Endothelial cell of umbilical vein (primary cell): Measurements from ENCODE around the gene FEM1C. TPM values are rescaled to one million over a fixed set of nuclear protein-coding genes. Genes with fewer than 3 reads are reported as not detected.

ENCODE experiments used
- BruUV-seq: library from RNA; stranded (reverse); fragments of 400-500 nt; replicated peaks from 2 replicates; lab custom pipeline; 2021; lab: Mats Ljungman, UMichigan
- CTCF ChIA-PET: fragments of 300-600, 350-600 bp; sonication (Branson Sonifier 250); formaldehyde crosslinking; loops from one replicate; lab custom pipeline; 2021; ENCODE audit warnings: antibody characterized with exemption, inconsistent platforms; lab: Charles Lee
- POLR2A ChIA-PET: fragments of 300-600, 350-600 bp; sonication (Branson Sonifier 250); formaldehyde crosslinking; loops from one replicate; lab custom pipeline; 2021; ENCODE audit warnings: antibody characterized with exemption, inconsistent platforms; lab: Charles Lee
- DNase-seq: peaks from one replicate; pipeline ENCODE4 v3.0.0-alpha.2; 2011; ENCODE audit warnings: low read depth, low spot score
- FAIRE-seq: peaks from 2 replicates; lab custom pipeline; 2011; peaks lifted over from hg19 to GRCh38; lab: Jason Lieb, UNC
- H2AFZ ChIP-seq: 2 replicates; pipeline ENCODE4 v1.6.0; 2012; ENCODE audit warnings: low read depth, low read length, control low read depth, inconsistent platforms
- H3K27ac ChIP-seq: 2 replicates; pipeline ENCODE4 v1.5.1; 2011; ENCODE audit warnings: low read depth, mild to moderate bottlenecking, control low read depth, low read length, moderate library complexity; ENCODE audit not compliant: insufficient read depth
- H3K27me3 ChIP-seq, 2 experiments: 2 replicates each; pipeline versions ENCODE4 v1.6.0 to v1.6.1; 2011; ENCODE audit warnings: low read length in 2 of 2, mixed read lengths in 1 of 2; ENCODE audit not compliant: control insufficient read depth in 2 of 2, insufficient read depth in 2 of 2
- H3K36me3 ChIP-seq, 2 experiments: 2 replicates in 1 of 2; 3 replicates in 1 of 2; pipeline ENCODE4 v1.5.1; 2011; ENCODE audit warnings: low read length in 2 of 2, mild to moderate bottlenecking in 1 of 2, moderate library complexity in 1 of 2; ENCODE audit not compliant: control insufficient read depth in 2 of 2, insufficient read depth in 2 of 2; ENCODE audit errors: extremely low read depth in 1 of 2
- H3K4me1 ChIP-seq: 3 replicates; pipeline ENCODE4 v1.5.1; 2011; ENCODE audit warnings: mild to moderate bottlenecking, low read length; ENCODE audit not compliant: control insufficient read depth, insufficient read depth; ENCODE audit errors: extremely low read depth
- H3K4me2 ChIP-seq: 2 replicates; pipeline ENCODE4 v1.6.1; 2011; ENCODE audit warnings: low read length, control low read depth, mixed read lengths; ENCODE audit not compliant: insufficient read depth
- H3K4me3 ChIP-seq, 3 experiments: fragments of 200-600 bp in 1 of 3; sonication (generic), shearing (Covaris generic) in 1 of 3; replicated peaks in 1 of 3; 2 replicates each; pipeline ENCODE4 v1.5.1; 2011 to 2016; ENCODE audit warnings: control low read depth in 3 of 3, low read length in 3 of 3, mild to moderate bottlenecking in 2 of 3, inconsistent platforms in 1 of 3, low read depth in 1 of 3, moderate library complexity in 1 of 3; ENCODE audit not compliant: insufficient read depth in 1 of 3
- H3K79me2 ChIP-seq: 2 replicates; pipeline ENCODE4 v1.6.0; 2012; ENCODE audit warnings: low read length, inconsistent platforms; ENCODE audit not compliant: control insufficient read depth, insufficient read depth
- H3K9ac ChIP-seq: replicated peaks from 2 replicates; pipeline ENCODE3; 2011; ENCODE audit warnings: low read length, control low read depth; ENCODE audit not compliant: insufficient read depth; ENCODE audit errors: extremely low read depth
- H3K9me1 ChIP-seq: replicated peaks from 3 replicates; pipeline ENCODE4 v1.6.0; 2011; ENCODE audit warnings: mild to moderate bottlenecking, low read length; ENCODE audit not compliant: control insufficient read depth, insufficient read depth; ENCODE audit errors: extremely low read depth
- H3K9me3 ChIP-seq: replicated peaks from 2 replicates; pipeline ENCODE4 v1.5.1; 2012; ENCODE audit warnings: low read length, inconsistent platforms; ENCODE audit not compliant: control insufficient read depth, insufficient read depth
- H4K20me1 ChIP-seq: replicated peaks from 2 replicates; pipeline ENCODE3; 2011; ENCODE audit warnings: mild to moderate bottlenecking, low read length; ENCODE audit not compliant: control insufficient read depth, insufficient read depth; ENCODE audit errors: extremely low read depth
- CTCF ChIP-seq, 2 donors: IDR thresholded peaks; 1 replicate in 1 of 2; 2 replicates in 1 of 2; pipeline ENCODE4 v1.5.1; 2011; ENCODE audit warnings: low read length in 2 of 2, mild to moderate bottlenecking in 2 of 2, moderate library complexity in 2 of 2, control low read depth in 1 of 2, inconsistent platforms in 1 of 2, low read depth in 1 of 2; ENCODE audit not compliant: insufficient read depth in 1 of 2; ENCODE audit errors: extremely low read depth in 1 of 2
- FOS ChIP-seq: IDR thresholded peaks from 2 replicates; pipeline ENCODE4 v1.6.1; 2011; ENCODE audit warnings: mild to moderate bottlenecking, low read length, moderate library complexity, borderline replicate concordance; ENCODE audit not compliant: insufficient read depth
- JUN ChIP-seq: IDR thresholded peaks from 2 replicates; pipeline ENCODE4 v1.6.1; 2011; ENCODE audit warnings: borderline replicate concordance, low read depth; ENCODE audit not compliant: insufficient read length, insufficient read depth
- MAX ChIP-seq: IDR thresholded peaks from 2 replicates; pipeline ENCODE4 v1.6.1; 2011; ENCODE audit not compliant: insufficient read depth, insufficient read length
- MYC ChIP-seq: IDR thresholded peaks from one replicate; pipeline ENCODE4 v1.6.1; 2011; ENCODE audit warnings: mild to moderate bottlenecking, low read depth, low read length
- POLR2AphosphoS5 ChIP-seq: IDR thresholded peaks from 2 replicates; pipeline ENCODE4 v1.6.1; 2012; ENCODE audit warnings: low read depth, mild to moderate bottlenecking, control low read depth, low read length, moderate library complexity; ENCODE audit not compliant: insufficient read depth
- dilution Hi-C: fragments of 300-500 bp; cut with MboI; formaldehyde crosslinking; loops from one replicate; pipeline ENCODE4 v1.15.0; 2019; ENCODE audit warnings: low sequenced_read_pairs; ENCODE audit not compliant: extremely low pct_ligation_motif_present
- intact Hi-C: fragments of 100-400 bp; cut with micrococcal nuclease; formaldehyde crosslinking; loops from one replicate; pipeline ENCODE4 v1.10.0; 2022
- polyA plus RNA-seq, 4 experiments: library from polyadenylated mRNA; depleted of rRNA in 3 of 4; stranded (reverse) in 3 of 4; unstranded in 1 of 4; fragments of >200 nt; gene quantifications; 2 replicates each; pipeline versions ENCODE4 v1.2.1 to v1.2.3, GENCODE V29; 2011 to 2012; ENCODE audit warnings: missing spikeins in 1 of 4
- total RNA-seq: library from RNA; stranded (reverse); gene quantifications from 2 replicates; pipeline ENCODE4 v1.2.3, GENCODE V29; 2021

The FEM1C gene
- total and polyA plus RNA-seq, 2 donors (not counting 3 experiments of a cell fraction or from before 2014, with no cell fraction given), result 6.2 to 16.0 TPM

GRCh38 chr5:115542086-115542485 lies 2.5 kb downstream of the FEM1C start:
- Histone ChIP-seq H3K4me1 (peaks cover 25% of the 10 kb centered on the region), H3K27me3 (no peaks in the 10 kb centered on the region), H3K9ac (peak overlapping the region; percentile 84), H3K9me1 (no peaks in the 10 kb centered on the region), H2AFZ (no peak overlapping the region), H3K4me3 (peak overlapping the region; percentile 90 to 99 (median 97)), H3K9me3 (no peaks in the 10 kb centered on the region), H3K36me3 (peaks cover 0 to 15% of the 10 kb centered on the region in 2 experiments), H3K4me2 (peak overlapping the region; percentile 99), H4K20me1 (peaks cover 43% of the 10 kb centered on the region), H3K79me2 (peaks cover 69% of the 10 kb centered on the region), H3K27ac (peak overlapping the region; percentile 89)
- intact Hi-C loops (loop anchor here (5.0 kb wide), 2 partner anchors 125 to 300 kb away; partner anchors contain the start of genes AP3S1 and ATG12), dilution Hi-C loops (loop anchor here (25.0 kb wide), 1 partner anchor 230 kb away; no protein-coding TSS in a partner anchor)
- no peak for FAIRE-seq
- CTCF ChIA-PET, result interaction anchor here (4.8 to 5.5 kb wide), 2 partner anchors 33 to 232 kb away, joined by 42 to 45 read pairs; no protein-coding TSS in a partner anchor
- DNase-seq, result peak; percentile 51
- POLR2A ChIA-PET, result no interaction called here
- no TSS peak for BruUV-seq
- TF ChIP-seq POLR2AphosphoS5, result no peak
- no peak for TF ChIP-seq JUN
- no peak for TF ChIP-seq FOS
- TF ChIP-seq CTCF (IDR thresholded peaks at IDR 0.05; ENCODE audit: extremely low read depth in 1 of 2, insufficient read depth in 1 of 2, low read depth in 1 of 2, low read length in 2 of 2), result no peak
- TF ChIP-seq MAX, result no peak
- TF ChIP-seq MYC, result no peak
